Sigmoid colon (tissue), 7 donors: ENCODE data around the gene DDX3Y. TPM values are rescaled to one million over a fixed set of nuclear protein-coding genes. Genes with fewer than 3 reads are reported as not detected.

Source experiments
- DNase-seq: peaks from one replicate; pipeline ENCODE4 v3.0.0-alpha.2; 2019
- H3K27ac ChIP-seq, 4 donors: fragments of 200-600 bp; sonication (generic); one replicate each; pipeline ENCODE4 v1.5.1; 2016 to 2019; ENCODE audit warnings: mild to moderate bottlenecking in 1 of 4
- H3K27me3 ChIP-seq, 3 donors: fragments of 200-600 bp; sonication (generic); one replicate each; pipeline ENCODE4 v1.5.1; 2019; ENCODE audit warnings: mild to moderate bottlenecking in 1 of 3
- H3K36me3 ChIP-seq, 4 donors: fragments of 200-600 bp; sonication (generic); one replicate each; pipeline ENCODE4 v1.5.1; 2016 to 2019
- H3K4me1 ChIP-seq, 4 donors: fragments of 200-600 bp; sonication (generic); one replicate each; pipeline ENCODE4 v1.5.1; 2017 to 2019
- H3K4me3 ChIP-seq, 4 donors: fragments of 200-600 bp; sonication (generic); one replicate each; pipeline ENCODE4 v1.5.1; 2017 to 2019; ENCODE audit warnings: mild to moderate bottlenecking in 2 of 4, moderate library complexity in 1 of 4
- H3K9me3 ChIP-seq, 4 donors: fragments of 200-600 bp in 3 of 4; sonication (generic) in 3 of 4; one replicate each; pipeline versions ENCODE4 v1.5.1 to v1.6.1; 2013 to 2019
- EP300 ChIP-seq, 4 donors: sonication (generic); formaldehyde crosslinking; IDR thresholded peaks; one replicate each; pipeline ENCODE4 v1.6.1; 2017; ENCODE audit warnings: antibody characterized with exemption in 4 of 4
- POLR2A ChIP-seq, 2 donors: fragments of 450-650 bp; IDR thresholded peaks; one replicate each; pipeline ENCODE4 v1.6.1; 2016; ENCODE audit warnings: antibody characterized with exemption in 2 of 2, mild to moderate bottlenecking in 2 of 2, moderate library complexity in 2 of 2
- POLR2AphosphoS5 ChIP-seq, 4 donors: sonication (generic); formaldehyde crosslinking; IDR thresholded peaks; one replicate each; pipeline ENCODE4 v1.6.1; 2017; ENCODE audit warnings: antibody characterized with exemption in 4 of 4
- WGBS, 2 donors: extraction: QIAGEN DNeasy Blood & Tissue Kit; methylation state at CpG; one replicate each; pipeline ENCODE4 v1.1.7; 2013; 5-methylcytosine and 5-hydroxymethylcytosine counted together
- intact Hi-C: fragments of 100-400 bp; cut with DNase I; formaldehyde crosslinking; loops from one replicate; pipeline ENCODE4 v1.15.1; 2023
- polyA plus RNA-seq, 3 donors: library from polyadenylated mRNA; stranded (reverse); fragments of 200-250 nt; gene quantifications; one replicate each; pipeline ENCODE4 v1.2.3, GENCODE V29; 2013
- total RNA-seq, 4 donors: library from RNA; depleted of rRNA; stranded (reverse); fragments of >200 nt; gene quantifications; one replicate each; pipeline ENCODE4 v1.1.0, GENCODE V29; 2016
- TF ChIP-seq, protein P1 (sequence below), 4 experiments: fragments of 450-650 bp in 3 of 4; fragments of 200-600 bp in 1 of 4; IDR thresholded peaks; one replicate each; pipeline ENCODE4 v1.5.1; 2016 to 2019; ENCODE audit warnings: antibody characterized with exemption in 4 of 4, mild to moderate bottlenecking in 3 of 4, moderate library complexity in 2 of 4
- donor health status: healthy with polysubstance abuse.
- donor health status: Bipolar disorder and iron deficiency.
- donor health status: healthy.

The DDX3Y gene
- total and polyA plus RNA-seq, 7 donors: 0.16 to 115 (median 17.6) TPM; not detected in 1

DNA sequence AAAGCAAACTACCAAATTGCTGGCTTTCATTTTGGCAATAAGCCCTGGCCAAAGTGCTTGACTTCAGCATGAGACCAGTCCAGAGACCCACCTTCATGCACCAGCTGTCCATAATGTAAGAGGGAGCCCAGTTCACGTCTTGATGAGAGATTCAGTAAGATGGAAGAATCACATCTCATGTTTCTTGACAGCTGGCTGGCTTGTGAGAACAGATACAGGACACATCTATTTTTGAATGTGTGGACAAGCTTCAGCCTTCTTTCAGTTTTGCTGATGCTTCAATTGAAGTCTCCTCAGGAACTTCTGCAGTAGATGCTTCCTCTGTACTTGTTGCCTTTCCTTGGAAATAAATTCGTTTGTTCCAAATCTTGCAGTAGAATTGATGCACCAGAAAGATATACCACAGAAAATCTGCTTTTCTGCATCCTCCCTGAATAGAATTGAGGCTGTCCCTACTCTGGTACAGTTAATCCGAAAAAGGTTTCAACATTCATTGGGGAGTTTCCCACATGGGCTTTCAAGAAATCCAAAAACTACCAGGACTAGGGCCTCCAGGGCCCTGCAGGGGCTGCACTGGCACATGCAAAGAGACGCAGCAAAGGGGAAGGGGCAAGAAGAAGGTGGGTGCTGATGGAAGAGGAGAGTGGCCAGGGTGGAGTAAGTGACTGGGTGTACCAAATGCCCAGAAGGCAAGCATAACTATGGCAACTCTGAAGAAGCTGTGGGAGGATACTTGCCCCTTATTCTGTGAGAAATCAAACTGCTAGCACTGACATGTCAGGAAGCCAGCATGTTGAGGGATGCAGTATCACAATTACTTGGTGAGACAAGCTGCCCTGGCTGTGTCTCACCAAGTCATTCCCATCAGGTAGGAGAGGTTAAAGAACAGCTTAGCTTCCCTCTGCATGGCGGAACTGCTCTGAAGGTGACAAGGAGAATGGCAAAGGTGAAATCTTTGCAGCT lies 37.3 kb downstream of the DDX3Y start:
- Histone ChIP-seq H3K27me3 (no peaks in the 10 kb centered on the region), H3K36me3 (no peaks in the 10 kb centered on the region), H3K9me3 (no peaks in the 10 kb centered on the region), H3K4me3 (no peak overlapping the region), H3K27ac (no peak overlapping the region), H3K4me1 (no peaks in the 10 kb centered on the region)
- WGBS, 2 donors: 84 to 88% methylated on average over 5 of the region's 5 CpGs
- intact Hi-C loops: no loop called here
- TF ChIP-seq, protein P1, sequence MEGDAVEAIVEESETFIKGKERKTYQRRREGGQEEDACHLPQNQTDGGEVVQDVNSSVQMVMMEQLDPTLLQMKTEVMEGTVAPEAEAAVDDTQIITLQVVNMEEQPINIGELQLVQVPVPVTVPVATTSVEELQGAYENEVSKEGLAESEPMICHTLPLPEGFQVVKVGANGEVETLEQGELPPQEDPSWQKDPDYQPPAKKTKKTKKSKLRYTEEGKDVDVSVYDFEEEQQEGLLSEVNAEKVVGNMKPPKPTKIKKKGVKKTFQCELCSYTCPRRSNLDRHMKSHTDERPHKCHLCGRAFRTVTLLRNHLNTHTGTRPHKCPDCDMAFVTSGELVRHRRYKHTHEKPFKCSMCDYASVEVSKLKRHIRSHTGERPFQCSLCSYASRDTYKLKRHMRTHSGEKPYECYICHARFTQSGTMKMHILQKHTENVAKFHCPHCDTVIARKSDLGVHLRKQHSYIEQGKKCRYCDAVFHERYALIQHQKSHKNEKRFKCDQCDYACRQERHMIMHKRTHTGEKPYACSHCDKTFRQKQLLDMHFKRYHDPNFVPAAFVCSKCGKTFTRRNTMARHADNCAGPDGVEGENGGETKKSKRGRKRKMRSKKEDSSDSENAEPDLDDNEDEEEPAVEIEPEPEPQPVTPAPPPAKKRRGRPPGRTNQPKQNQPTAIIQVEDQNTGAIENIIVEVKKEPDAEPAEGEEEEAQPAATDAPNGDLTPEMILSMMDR (IDR thresholded peaks at IDR 0.05): no peak
- TF ChIP-seq POLR2A (IDR thresholded peaks at IDR 0.05) (no peak), POLR2AphosphoS5 (IDR thresholded peaks at IDR 0.05) (no peak), EP300 (IDR thresholded peaks at IDR 0.05) (no peak)
- no peak for DNase-seq

Other genes with a start within 250 kb of the DDX3Y start
- 10 to 100 TPM in 2 of 4 donors, under 1 TPM in 1, not detected in 1; under 0.01 to 30.7 (median 26.9) TPM for gene USP9Y, start 203.6 kb upstream of the DDX3Y start, total RNA-seq
- gene USP9Y, start 203.6 kb upstream of the DDX3Y start, polyA plus RNA-seq: 1 to 10 TPM in 2 of 3 donors, not detected in 1; 1.8 to 9.1 TPM